Astrocyte (in vitro differentiated cells and primary cell): Measurements from ENCODE around the gene ZFYVE1. TPM values are rescaled to one million over a fixed set of nuclear protein-coding genes. Genes with fewer than 3 reads are reported as not detected.

ENCODE experiments used
- DNase-seq: peaks from one replicate; pipeline ENCODE4 v3.0.0-alpha.2; 2010; ENCODE audit warnings: low read depth
- FAIRE-seq: peaks from 2 replicates; lab custom pipeline; 2011; peaks lifted over from hg19 to GRCh38; lab: Jason Lieb, UNC
- H2AFZ ChIP-seq: 2 replicates; pipeline ENCODE4 v1.6.0; 2012; ENCODE audit warnings: low read depth, low read length, inconsistent platforms
- H3K27ac ChIP-seq: 2 replicates; pipeline ENCODE4 v1.5.1; 2011; ENCODE audit warnings: low read depth, low read length, inconsistent platforms
- H3K27me3 ChIP-seq: 2 replicates; pipeline ENCODE4 v1.6.0; 2011; ENCODE audit warnings: low read length, inconsistent platforms; ENCODE audit not compliant: insufficient read depth
- H3K36me3 ChIP-seq: 2 replicates; pipeline ENCODE4 v1.5.1; 2011; ENCODE audit warnings: low read length, inconsistent platforms; ENCODE audit not compliant: insufficient read depth
- H3K4me1 ChIP-seq: 2 replicates; pipeline ENCODE4 v1.5.1; 2011; ENCODE audit warnings: low read length, inconsistent platforms; ENCODE audit not compliant: insufficient read depth
- H3K4me2 ChIP-seq: 2 replicates; pipeline ENCODE4 v1.6.0; 2012; ENCODE audit warnings: low read length, inconsistent platforms
- H3K4me3 ChIP-seq: 2 replicates; pipeline ENCODE4 v1.5.1; 2011; ENCODE audit warnings: low read depth, mild to moderate bottlenecking, low read length, inconsistent platforms; ENCODE audit not compliant: insufficient read depth
- H3K79me2 ChIP-seq: 2 replicates; pipeline ENCODE4 v1.6.0; 2012; ENCODE audit warnings: mild to moderate bottlenecking, low read length, inconsistent platforms; ENCODE audit not compliant: insufficient read depth
- H3K9ac ChIP-seq: 2 replicates; pipeline ENCODE4 v1.6.0; 2012; ENCODE audit warnings: mild to moderate bottlenecking, low read length, inconsistent platforms
- H3K9me3 ChIP-seq: 2 replicates; pipeline ENCODE4 v1.5.1; 2012; ENCODE audit warnings: low read depth, mild to moderate bottlenecking, low read length, inconsistent platforms; ENCODE audit not compliant: insufficient read depth
- H4K20me1 ChIP-seq: 2 replicates; pipeline ENCODE4 v1.6.0; 2012; ENCODE audit warnings: low read length, inconsistent platforms; ENCODE audit not compliant: insufficient read depth
- H3K27ac Mint-ChIP-seq: one replicate; pipeline ENCODE4 v1.8.0; 2021; ENCODE audit warnings: mild to moderate bottlenecking, mixed read lengths; ENCODE audit not compliant: unreplicated experiment
- H3K27me3 Mint-ChIP-seq: one replicate; pipeline ENCODE4 v1.8.0; 2021; ENCODE audit warnings: low read depth, mixed read lengths; ENCODE audit not compliant: unreplicated experiment
- H3K36me3 Mint-ChIP-seq: one replicate; pipeline ENCODE4 v1.8.0; 2021; ENCODE audit warnings: low read depth, mixed read lengths; ENCODE audit not compliant: unreplicated experiment
- H3K4me1 Mint-ChIP-seq: one replicate; pipeline ENCODE4 v1.8.0; 2021; ENCODE audit warnings: low read depth, mixed read lengths; ENCODE audit not compliant: unreplicated experiment
- H3K4me3 Mint-ChIP-seq: one replicate; pipeline ENCODE4 v1.8.0; 2021; ENCODE audit warnings: mild to moderate bottlenecking, moderate library complexity, mixed read lengths; ENCODE audit not compliant: unreplicated experiment
- H3K9me3 Mint-ChIP-seq: one replicate; pipeline ENCODE4 v1.8.0; 2021; ENCODE audit warnings: mild to moderate bottlenecking, mixed read lengths; ENCODE audit not compliant: unreplicated experiment
- EZH2 ChIP-seq: IDR thresholded peaks from 2 replicates; pipeline ENCODE4 v1.6.1; 2012; ENCODE audit warnings: mild to moderate bottlenecking, low read length, inconsistent platforms; ENCODE audit not compliant: insufficient read depth
- total RNA-seq: library from RNA; stranded (reverse); gene quantifications from 2 replicates; pipeline ENCODE4 v1.2.1, GENCODE V29; 2021
- TF ChIP-seq, protein P1 (sequence below): IDR thresholded peaks from 2 replicates; pipeline ENCODE4 v1.5.1; 2011; ENCODE audit warnings: low read depth, mild to moderate bottlenecking, inconsistent platforms, low read length, moderate library complexity; ENCODE audit not compliant: insufficient read depth

Gene ZFYVE1
- total RNA-seq, 1 donor from 2014 or later: 34.3 TPM

DNA sequence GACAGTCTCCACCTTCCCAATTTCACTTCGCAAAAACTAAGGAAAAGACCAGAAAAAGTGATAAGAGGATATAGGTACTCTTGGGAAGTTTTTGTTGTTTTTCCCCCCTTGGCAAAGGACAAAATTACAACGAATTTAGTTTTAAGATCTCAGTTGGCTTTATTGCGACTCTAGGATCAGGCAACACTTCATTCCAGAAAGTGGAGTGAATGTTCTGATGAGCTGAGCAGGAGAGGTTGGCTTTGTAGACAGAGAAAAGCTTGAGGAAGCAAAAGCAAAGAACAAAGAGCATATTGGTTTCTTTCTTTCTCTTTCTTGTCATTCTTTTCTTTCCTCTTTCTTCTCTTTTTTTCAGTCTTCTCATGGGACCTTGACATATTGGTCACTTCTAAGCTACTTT lies 640 bp upstream of the ZFYVE1 start:
- peaks cover 26% of the 10 kb centered on the region for H4K20me1 ChIP-seq
- H3K36me3 Mint-ChIP-seq: peaks cover 11% of the 10 kb centered on the region
- DNase-seq (no peak), FAIRE-seq (no peak)
- no peaks in the 10 kb centered on the region for H3K27me3 Mint-ChIP-seq
- peak overlapping the region; percentile 85 for H3K4me3 Mint-ChIP-seq
- H3K27ac Mint-ChIP-seq: no peak overlapping the region
- H3K36me3 ChIP-seq: peaks cover 14% of the 10 kb centered on the region
- H3K4me2 ChIP-seq: peak overlapping the region; percentile 97
- peaks cover 34% of the 10 kb centered on the region for H3K79me2 ChIP-seq
- no peak for TF ChIP-seq EZH2
- TF ChIP-seq, protein P1, sequence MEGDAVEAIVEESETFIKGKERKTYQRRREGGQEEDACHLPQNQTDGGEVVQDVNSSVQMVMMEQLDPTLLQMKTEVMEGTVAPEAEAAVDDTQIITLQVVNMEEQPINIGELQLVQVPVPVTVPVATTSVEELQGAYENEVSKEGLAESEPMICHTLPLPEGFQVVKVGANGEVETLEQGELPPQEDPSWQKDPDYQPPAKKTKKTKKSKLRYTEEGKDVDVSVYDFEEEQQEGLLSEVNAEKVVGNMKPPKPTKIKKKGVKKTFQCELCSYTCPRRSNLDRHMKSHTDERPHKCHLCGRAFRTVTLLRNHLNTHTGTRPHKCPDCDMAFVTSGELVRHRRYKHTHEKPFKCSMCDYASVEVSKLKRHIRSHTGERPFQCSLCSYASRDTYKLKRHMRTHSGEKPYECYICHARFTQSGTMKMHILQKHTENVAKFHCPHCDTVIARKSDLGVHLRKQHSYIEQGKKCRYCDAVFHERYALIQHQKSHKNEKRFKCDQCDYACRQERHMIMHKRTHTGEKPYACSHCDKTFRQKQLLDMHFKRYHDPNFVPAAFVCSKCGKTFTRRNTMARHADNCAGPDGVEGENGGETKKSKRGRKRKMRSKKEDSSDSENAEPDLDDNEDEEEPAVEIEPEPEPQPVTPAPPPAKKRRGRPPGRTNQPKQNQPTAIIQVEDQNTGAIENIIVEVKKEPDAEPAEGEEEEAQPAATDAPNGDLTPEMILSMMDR: no peak
- peak overlapping the region; percentile 90 for H3K9ac ChIP-seq
- no peaks in the 10 kb centered on the region for H3K9me3 Mint-ChIP-seq
- H3K4me1 ChIP-seq: no peaks in the 10 kb centered on the region
- no peaks in the 10 kb centered on the region for H3K9me3 ChIP-seq
- H3K4me1 Mint-ChIP-seq: peaks cover 16% of the 10 kb centered on the region
- H3K4me3 ChIP-seq: peak overlapping the region; percentile 83
- H2AFZ ChIP-seq: peak overlapping the region; percentile 69
- no peaks in the 10 kb centered on the region for H3K27me3 ChIP-seq
- H3K27ac ChIP-seq: no peak overlapping the region

DNA sequence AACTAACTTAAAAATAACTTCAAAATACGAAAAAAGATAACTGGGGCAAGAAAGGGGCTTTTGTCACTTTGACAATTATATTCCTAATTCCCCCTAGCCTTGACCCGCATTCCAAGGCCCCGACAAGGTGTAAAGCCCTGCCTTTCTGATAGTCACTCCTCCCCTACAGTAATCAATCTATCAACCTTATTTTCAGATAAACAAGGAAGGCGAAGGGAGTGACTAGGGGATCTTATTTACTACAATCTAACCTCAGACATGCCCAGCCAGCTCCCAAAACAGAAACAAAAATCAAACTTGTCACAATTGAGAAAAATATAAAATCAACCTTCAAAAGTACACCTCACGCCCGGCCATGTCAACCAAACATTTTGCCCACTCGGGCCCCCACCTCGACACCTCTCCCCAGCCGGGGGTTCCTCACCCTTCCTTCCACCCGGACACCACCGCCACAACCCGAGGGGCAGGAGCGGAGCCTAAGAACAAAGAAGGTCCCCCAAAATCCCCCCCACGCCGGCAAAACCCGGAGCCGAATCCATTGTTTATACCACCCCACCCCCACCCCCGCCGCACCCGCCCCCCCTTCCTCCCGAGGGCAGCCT lies 562 bp downstream of the ZFYVE1 start:
- Histone ChIP-seq H2AFZ (peak overlapping the region; percentile 60), H3K4me1 (no peaks in the 10 kb centered on the region), H3K4me2 (peak overlapping the region; percentile 97), H3K9ac (peak overlapping the region; percentile 90), H3K79me2 (peaks cover 46% of the 10 kb centered on the region), H3K4me3 (peak overlapping the region; percentile 83), H4K20me1 (peaks cover 38% of the 10 kb centered on the region), H3K27me3 (no peaks in the 10 kb centered on the region), H3K9me3 (no peaks in the 10 kb centered on the region), H3K36me3 (peaks cover 19% of the 10 kb centered on the region), H3K27ac (peak overlapping the region; percentile 81)
- no peak for FAIRE-seq
- TF ChIP-seq EZH2: no peak
- TF ChIP-seq, protein P1: no peak
- no peak for DNase-seq
- Mint-ChIP-seq H3K36me3 (peaks cover 15% of the 10 kb centered on the region), H3K9me3 (no peaks in the 10 kb centered on the region), H3K27ac (peak overlapping the region; percentile 89), H3K4me3 (peak overlapping the region; percentile 94), H3K27me3 (no peaks in the 10 kb centered on the region), H3K4me1 (peaks cover 23% of the 10 kb centered on the region)

DNA sequence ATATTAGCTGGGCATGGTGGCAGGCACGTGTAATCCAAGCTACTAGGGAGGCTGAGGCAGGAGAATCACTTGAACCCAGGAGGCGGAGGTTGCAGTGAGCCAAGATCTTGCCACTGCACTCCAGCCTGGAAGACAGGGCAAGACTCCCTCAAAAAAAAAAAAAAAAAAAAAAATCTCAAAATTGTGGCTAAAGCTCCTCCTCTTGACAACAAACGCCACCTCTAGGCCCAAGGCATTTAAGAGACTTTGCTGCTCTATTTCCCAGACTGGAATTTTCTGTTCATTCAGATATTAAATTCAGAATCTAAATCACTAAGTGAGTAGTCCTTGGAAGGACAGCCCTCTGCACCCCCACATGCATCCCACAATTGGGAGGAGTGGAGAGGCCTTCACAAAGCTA lies 1.4 kb downstream of the ZFYVE1 start:
- TF ChIP-seq, protein P1: no peak
- no peak for TF ChIP-seq EZH2
- Histone ChIP-seq H3K9me3 (no peaks in the 10 kb centered on the region), H3K4me2 (peak overlapping the region; percentile 97), H2AFZ (no peak overlapping the region), H3K27me3 (no peaks in the 10 kb centered on the region), H3K27ac (no peak overlapping the region), H3K4me3 (peak overlapping the region; percentile 83), H3K4me1 (no peaks in the 10 kb centered on the region), H4K20me1 (peaks cover 43% of the 10 kb centered on the region), H3K36me3 (peaks cover 19% of the 10 kb centered on the region), H3K79me2 (peaks cover 53% of the 10 kb centered on the region), H3K9ac (peak overlapping the region; percentile 90)
- FAIRE-seq (no peak), DNase-seq (no peak)
- Mint-ChIP-seq H3K9me3 (no peaks in the 10 kb centered on the region), H3K4me3 (peak overlapping the region; percentile 94), H3K27me3 (no peaks in the 10 kb centered on the region), H3K4me1 (peaks cover 23% of the 10 kb centered on the region), H3K27ac (no peak overlapping the region), H3K36me3 (peaks cover 15% of the 10 kb centered on the region)
